Activated T-helper 17 cell treated with anti-CD3 and anti-CD28 coated beads, Interleukin-2, amount 50 U/mL, for 72 hours (primary cell): Measurements from ENCODE around the gene CXCL1. TPM values are rescaled to one million over a fixed set of nuclear protein-coding genes. Genes with fewer than 3 reads are reported as not detected.

Source experiments
- ATAC-seq: fragments of 150-1000 bp; cut with Tn5 transposase; replicated peaks from 2 replicates; pipeline ENCODE4 v1.10.0; 2021; ENCODE audit warnings: mild to moderate bottlenecking, moderate library complexity
- H3K27ac Mint-ChIP-seq: one replicate; pipeline ENCODE4 v1.8.0; 2022; ENCODE audit warnings: mixed read lengths
- H3K27me3 Mint-ChIP-seq: one replicate; pipeline ENCODE4 v1.8.0; 2022; ENCODE audit warnings: mixed read lengths
- H3K36me3 Mint-ChIP-seq: one replicate; pipeline ENCODE4 v1.8.0; 2022; ENCODE audit warnings: low read depth, mild to moderate bottlenecking, mixed read lengths
- H3K4me1 Mint-ChIP-seq: one replicate; pipeline ENCODE4 v1.8.0; 2022; ENCODE audit warnings: mixed read lengths
- H3K4me3 Mint-ChIP-seq: one replicate; pipeline ENCODE4 v1.8.0; 2022; ENCODE audit warnings: mild to moderate bottlenecking, mixed read lengths
- H3K9me3 Mint-ChIP-seq: one replicate; pipeline ENCODE4 v1.8.0; 2022; ENCODE audit warnings: mixed read lengths
- total RNA-seq, 2 donors: library from RNA; stranded (reverse); gene quantifications; one replicate each; pipeline ENCODE4 v1.2.3, GENCODE V29; 2022

CXCL1 gene
- total RNA-seq, 2 donors from 2014 or later: not detected

DNA sequence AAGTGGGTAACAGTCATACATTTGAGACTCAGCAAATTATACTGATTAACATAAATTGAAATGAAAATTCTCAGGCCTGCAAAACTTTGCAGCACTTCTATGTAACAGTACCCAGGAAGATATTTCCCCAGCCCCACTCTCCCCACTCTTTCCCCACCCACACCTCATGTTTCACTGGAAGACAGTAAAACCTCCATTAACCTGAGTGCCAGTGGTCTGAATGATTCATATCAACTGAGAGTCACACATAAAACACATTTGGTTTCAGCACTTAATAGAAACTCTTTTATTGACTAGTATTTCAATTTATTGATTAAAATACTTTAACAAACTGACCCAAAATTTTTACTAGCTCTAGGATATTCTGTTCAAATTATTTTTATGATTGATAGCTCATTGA is 25.8 kb upstream of the CXCL1 start:
- no peaks in the 10 kb centered on the region for H3K4me1 Mint-ChIP-seq
- no peak overlapping the region for H3K4me3 Mint-ChIP-seq
- peaks cover 22% of the 10 kb centered on the region for H3K27me3 Mint-ChIP-seq
- no peak for ATAC-seq
- H3K9me3 Mint-ChIP-seq: no peaks in the 10 kb centered on the region
- H3K27ac Mint-ChIP-seq: no peak overlapping the region
- no peaks in the 10 kb centered on the region for H3K36me3 Mint-ChIP-seq

DNA sequence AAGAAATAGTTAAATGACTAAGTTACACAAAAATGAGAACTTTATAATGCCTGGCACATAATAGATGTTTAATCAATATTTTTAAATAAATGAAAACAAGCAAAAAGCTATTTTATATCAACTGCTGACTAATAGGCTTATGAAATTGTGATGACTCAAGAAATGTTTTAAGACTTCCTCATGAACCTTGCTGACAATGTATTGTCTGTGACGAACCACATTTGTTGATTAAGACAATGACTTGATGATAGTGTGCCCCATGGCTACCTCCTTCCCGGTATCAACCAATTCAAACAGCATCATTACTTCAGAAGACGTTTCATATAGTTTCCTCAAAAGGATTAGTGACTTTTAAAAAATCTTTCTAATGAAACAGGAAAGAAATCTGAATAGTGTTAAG is 24.8 kb upstream of the CXCL1 start:
- no peaks in the 10 kb centered on the region for H3K36me3 Mint-ChIP-seq
- no peaks in the 10 kb centered on the region for H3K9me3 Mint-ChIP-seq
- no peak for ATAC-seq
- no peak overlapping the region for H3K4me3 Mint-ChIP-seq
- H3K4me1 Mint-ChIP-seq: no peaks in the 10 kb centered on the region
- H3K27me3 Mint-ChIP-seq: peaks cover 15% of the 10 kb centered on the region
- no peak overlapping the region for H3K27ac Mint-ChIP-seq

DNA sequence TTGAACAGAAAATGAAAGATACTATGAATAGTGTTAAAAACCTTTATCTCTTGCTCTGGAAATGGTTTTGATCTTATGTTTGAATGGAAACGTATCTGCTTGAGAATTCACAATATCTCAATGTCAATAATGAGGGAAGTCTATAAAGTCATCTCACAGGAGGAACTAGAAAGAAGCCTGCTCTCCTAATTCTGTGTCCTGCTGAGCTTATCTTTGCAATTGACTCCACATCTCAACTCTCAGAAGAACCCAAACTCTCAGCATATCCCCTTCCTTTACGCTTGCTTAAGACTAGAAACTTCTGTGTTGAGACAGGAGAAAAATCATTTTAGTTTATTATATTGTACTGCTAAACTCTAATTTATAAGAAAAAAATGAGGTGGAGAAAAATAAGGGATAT is 24.4 kb upstream of the CXCL1 start:
- no peak for ATAC-seq

DNA sequence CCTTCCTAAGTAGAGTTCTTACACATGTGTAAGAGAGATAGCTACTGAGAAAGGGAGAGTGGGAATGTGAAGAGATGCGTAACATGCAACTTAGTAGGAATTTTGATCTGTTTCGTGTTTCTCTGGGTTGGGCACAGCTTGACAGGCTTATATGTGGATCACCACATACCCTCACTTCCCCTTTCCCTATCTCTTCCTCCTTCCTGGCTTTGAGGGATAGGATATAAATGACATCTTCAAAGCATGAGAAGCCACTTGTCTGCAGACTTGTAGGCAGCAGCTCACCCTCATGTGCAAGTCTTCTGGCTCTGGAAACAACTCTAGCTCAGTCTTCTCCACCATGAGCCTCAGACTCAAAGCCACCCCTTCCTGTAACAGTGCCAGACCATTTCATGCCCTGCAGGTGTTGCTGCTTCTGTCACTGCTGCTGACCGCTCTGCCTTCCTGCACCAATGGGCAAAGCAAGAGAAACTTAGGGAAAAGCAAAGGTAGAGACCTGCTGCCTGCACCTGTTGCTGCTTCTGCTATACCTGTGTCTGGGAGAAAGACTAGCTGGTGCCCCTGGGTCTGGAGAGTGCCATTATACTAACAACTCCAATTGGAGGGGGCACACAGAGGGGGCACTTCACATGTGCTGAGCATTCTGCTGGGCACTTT is 21.5 kb upstream of the CXCL1 start:
- Mint-ChIP-seq H3K27ac (no peak overlapping the region), H3K4me3 (no peak overlapping the region), H3K27me3 (peaks cover 12% of the 10 kb centered on the region), H3K4me1 (no peaks in the 10 kb centered on the region), H3K36me3 (no peaks in the 10 kb centered on the region), H3K9me3 (no peaks in the 10 kb centered on the region)
- ATAC-seq: no peak

More for the DNA sequence above, 24.4 kb upstream of the CXCL1 start:
- H3K27ac Mint-ChIP-seq: no peak overlapping the region
- H3K9me3 Mint-ChIP-seq: no peaks in the 10 kb centered on the region
- H3K4me1 Mint-ChIP-seq: no peaks in the 10 kb centered on the region
- H3K36me3 Mint-ChIP-seq: no peaks in the 10 kb centered on the region
- no peak overlapping the region for H3K4me3 Mint-ChIP-seq
- H3K27me3 Mint-ChIP-seq: peaks cover 11% of the 10 kb centered on the region

DNA sequence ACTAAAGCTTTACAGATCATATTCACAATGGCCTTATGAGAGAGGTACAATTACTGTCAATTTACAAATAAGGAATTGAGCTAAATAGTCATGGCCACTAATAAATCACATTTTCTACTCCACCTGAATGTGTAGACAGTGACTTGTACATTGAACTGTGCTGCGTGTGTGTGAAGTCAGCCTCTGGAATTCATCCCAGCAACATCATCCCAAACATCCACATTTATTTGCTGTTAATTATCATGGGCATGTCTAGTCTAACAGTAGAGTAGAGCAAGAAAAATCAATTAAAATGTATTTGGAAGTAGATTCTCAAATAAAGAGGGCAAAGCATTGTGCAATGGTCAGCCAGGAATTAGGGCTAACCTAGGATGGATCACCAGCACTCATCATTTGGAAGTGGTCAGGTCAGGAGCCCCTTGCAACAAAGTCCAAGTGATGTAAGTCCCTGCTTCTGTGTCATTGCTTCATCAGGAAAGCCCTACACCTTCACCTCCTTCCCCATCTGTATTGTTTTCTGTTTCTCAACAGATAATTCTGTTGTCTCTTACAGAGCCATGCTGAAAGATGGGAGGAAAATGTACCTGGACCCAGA is 20.9 kb upstream of the CXCL1 start:
- Mint-ChIP-seq H3K36me3 (no peaks in the 10 kb centered on the region), H3K4me1 (no peaks in the 10 kb centered on the region)

DNA sequence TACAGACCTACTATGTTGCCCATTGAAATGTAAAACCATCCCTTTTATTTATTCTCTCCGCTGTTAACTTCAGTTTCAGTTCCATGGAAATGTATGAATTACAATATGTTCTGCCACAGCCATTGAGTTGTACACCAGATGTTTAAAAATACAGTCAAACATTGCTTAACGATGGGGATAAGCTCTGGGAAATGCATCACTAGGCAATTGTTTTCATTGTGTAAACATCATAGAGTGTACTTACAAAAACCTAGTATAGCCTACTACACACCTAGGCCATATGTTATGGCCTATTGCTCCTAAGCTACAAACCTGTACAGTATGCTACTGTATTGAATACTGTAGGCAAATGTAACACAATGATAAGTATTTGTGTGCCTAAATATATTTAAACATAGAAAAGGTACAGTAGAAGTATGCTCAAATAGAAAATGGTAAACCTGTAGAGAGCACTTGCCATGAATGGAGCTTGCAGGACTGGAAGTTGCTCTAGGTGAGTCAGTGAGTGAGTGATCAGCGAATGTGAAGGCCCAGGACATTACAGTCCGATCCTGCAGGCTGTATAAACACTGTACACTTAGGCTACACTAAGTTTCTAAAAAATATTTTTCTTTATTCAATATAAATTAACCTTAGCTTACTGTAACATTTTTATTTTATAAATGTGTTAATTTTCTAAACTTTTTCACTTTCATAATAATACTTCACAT is 18.8 kb upstream of the CXCL1 start:
- H3K27ac Mint-ChIP-seq: no peak overlapping the region
- no peaks in the 10 kb centered on the region for H3K9me3 Mint-ChIP-seq
- H3K4me1 Mint-ChIP-seq: no peaks in the 10 kb centered on the region
- no peak for ATAC-seq
- H3K27me3 Mint-ChIP-seq: peaks cover 13% of the 10 kb centered on the region
- H3K36me3 Mint-ChIP-seq: no peaks in the 10 kb centered on the region
- no peak overlapping the region for H3K4me3 Mint-ChIP-seq

More for the DNA sequence above, 20.9 kb upstream of the CXCL1 start:
- no peaks in the 10 kb centered on the region for H3K9me3 Mint-ChIP-seq
- no peak overlapping the region for H3K4me3 Mint-ChIP-seq
- H3K27me3 Mint-ChIP-seq: peaks cover 12% of the 10 kb centered on the region
- ATAC-seq: no peak
- H3K27ac Mint-ChIP-seq: no peak overlapping the region

DNA sequence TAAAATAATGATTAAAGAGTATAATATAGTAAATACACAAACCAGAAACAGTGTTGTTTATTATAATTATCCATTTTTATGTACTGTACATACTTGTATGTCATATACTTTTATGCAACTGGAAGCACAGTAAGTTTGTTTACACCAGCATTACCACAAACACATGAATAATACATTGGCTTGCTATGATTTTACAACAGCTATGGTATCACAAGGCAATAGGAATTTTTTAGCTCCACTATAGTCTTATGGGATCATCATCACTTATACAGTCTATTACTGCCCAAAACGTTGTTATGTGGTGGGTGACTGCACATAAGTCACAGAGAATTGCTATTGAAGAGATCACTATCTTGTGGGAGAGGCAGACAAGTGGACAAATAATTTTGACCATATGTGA is 17.9 kb upstream of the CXCL1 start:
- Mint-ChIP-seq H3K4me1 (no peaks in the 10 kb centered on the region), H3K4me3 (no peak overlapping the region), H3K27me3 (peaks cover 13% of the 10 kb centered on the region), H3K27ac (no peak overlapping the region), H3K9me3 (no peaks in the 10 kb centered on the region), H3K36me3 (no peaks in the 10 kb centered on the region)
- no peak for ATAC-seq

DNA sequence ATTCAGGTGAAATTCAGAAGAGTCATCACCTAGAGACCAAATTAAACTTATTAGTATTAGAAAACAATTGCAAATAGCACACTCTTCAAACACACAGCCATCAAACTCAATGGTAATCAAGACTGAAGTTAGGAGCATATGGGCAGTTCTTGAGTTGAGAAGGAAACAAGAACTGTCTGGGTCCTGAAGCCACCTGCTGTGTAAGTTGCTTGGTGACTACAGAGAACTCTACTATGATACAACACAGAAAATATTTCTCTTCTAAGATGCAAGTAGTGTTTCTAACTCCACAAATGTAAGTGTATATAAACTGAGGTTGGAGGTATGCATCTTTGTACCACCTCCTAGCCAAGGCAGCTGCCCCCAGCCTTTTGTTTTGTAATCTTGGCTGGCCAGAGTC is 16.4 kb upstream of the CXCL1 start:
- Mint-ChIP-seq H3K4me3 (no peak overlapping the region), H3K4me1 (no peaks in the 10 kb centered on the region), H3K27ac (no peak overlapping the region), H3K27me3 (peaks cover 13% of the 10 kb centered on the region), H3K9me3 (no peaks in the 10 kb centered on the region), H3K36me3 (no peaks in the 10 kb centered on the region)
- no peak for ATAC-seq

DNA sequence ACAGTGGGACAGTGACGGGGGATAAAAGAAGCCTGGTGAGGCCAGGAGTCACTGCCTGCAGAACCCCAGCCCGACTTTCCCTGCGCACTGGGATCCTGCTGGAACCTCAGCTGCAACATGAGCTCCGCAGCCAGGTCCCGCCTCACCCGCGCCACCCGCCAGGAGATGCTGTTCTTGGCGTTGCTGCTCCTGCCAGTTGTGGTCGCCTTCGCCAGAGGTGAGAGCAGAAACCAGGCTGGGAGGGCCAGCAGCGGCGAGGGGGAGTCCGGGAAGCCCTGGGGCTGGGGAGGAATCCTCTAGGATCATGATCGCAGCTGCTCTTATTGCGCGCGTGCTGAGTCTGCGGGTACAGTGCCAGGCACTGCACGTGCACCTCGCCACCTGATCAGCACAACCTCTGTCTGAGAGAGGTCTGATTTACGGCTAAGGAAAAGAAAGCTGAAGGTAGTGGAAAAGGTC is 15.9 kb upstream of the CXCL1 start, which contains the start of gene PF4V1:
PF4V1 (plus strand) TSS at position 51 of the 459 bp plus-strand sequence; CDS start at position 118, 67 bp downstream.
- H3K9me3 Mint-ChIP-seq: no peaks in the 10 kb centered on the region
- H3K36me3 Mint-ChIP-seq: no peaks in the 10 kb centered on the region
- no peak within 1 kb of the TSS for H3K27ac Mint-ChIP-seq
- H3K27me3 Mint-ChIP-seq: peaks cover 13% of the 10 kb centered on the region
- no peaks in the 10 kb centered on the region for H3K4me1 Mint-ChIP-seq
- no peak for ATAC-seq
- no peak within 1 kb of the TSS for H3K4me3 Mint-ChIP-seq

DNA sequence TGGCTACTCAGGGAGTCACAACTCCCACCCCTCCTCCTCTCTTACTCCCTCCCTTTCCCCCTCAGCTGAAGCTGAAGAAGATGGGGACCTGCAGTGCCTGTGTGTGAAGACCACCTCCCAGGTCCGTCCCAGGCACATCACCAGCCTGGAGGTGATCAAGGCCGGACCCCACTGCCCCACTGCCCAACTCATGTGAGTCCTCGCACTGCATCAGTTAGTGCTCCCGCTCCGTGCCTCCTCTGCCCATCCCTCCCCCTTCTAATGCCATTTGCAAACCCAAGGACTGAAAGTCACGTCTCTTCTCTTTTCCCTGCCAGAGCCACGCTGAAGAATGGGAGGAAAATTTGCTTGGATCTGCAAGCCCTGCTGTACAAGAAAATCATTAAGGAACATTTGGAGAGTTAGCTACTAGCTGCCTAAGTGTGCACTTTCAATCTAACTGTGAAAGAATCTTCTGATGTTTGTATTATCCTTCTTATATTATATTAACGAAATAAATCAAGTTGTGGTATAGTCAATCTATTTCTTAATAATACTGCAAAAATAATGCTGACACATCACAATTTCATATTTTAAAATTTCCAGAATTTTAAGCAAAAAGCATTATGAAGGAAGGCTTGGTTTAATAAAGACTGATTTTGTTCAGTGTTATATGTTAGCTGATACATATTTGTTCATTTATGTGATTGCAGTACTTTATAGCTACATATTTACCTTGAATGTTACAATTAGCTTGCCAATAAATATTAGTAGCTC is 15.3 kb upstream of the CXCL1 start:
- Mint-ChIP-seq H3K4me3 (no peak overlapping the region), H3K4me1 (no peaks in the 10 kb centered on the region), H3K27me3 (peaks cover 13% of the 10 kb centered on the region), H3K27ac (no peak overlapping the region), H3K9me3 (no peaks in the 10 kb centered on the region), H3K36me3 (no peaks in the 10 kb centered on the region)
- no peak for ATAC-seq

DNA sequence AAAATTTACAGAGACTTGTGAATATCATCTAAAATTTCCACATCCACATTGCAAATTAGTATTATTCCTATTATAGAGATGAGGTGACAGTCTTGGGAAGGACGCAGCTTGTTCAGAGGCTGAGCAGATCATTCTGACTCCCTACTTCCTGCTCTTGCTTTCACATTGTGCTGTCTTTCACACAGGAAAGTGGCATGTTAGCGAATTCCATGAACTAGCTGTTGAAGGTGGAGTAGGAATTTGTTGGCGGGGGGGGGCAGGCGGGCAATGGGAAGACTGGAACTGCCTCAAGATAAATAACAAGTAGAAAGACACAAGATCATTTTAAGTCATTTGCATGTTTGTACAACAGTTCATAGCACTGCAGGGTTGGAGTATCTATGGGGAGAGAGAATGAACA is 13.8 kb upstream of the CXCL1 start:
- Mint-ChIP-seq H3K4me1 (no peaks in the 10 kb centered on the region), H3K27me3 (peaks cover 7% of the 10 kb centered on the region), H3K4me3 (no peak overlapping the region), H3K36me3 (no peaks in the 10 kb centered on the region), H3K27ac (no peak overlapping the region), H3K9me3 (no peaks in the 10 kb centered on the region)
- no peak for ATAC-seq

DNA sequence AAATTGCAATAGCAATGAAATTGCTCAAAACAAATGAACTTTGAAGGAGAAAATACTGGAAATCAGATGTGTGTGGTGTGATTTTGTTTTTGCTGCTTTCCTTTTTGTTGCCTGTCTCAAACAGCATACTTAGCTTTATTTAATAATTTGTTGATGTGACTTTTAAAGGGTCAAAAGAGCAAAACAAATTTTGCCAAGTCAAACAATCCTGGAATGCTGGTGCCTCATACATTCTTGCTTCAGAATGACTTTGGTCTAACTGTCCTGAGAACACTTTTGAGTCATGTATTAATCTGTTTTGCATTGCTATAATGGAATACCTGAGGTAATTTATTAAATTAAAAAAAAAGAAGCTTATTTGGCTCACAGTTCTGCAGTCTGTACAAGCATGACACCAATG is 12.7 kb upstream of the CXCL1 start:
- no peaks in the 10 kb centered on the region for H3K4me1 Mint-ChIP-seq
- no peak overlapping the region for H3K27ac Mint-ChIP-seq
- H3K27me3 Mint-ChIP-seq: peaks cover 7% of the 10 kb centered on the region
- H3K4me3 Mint-ChIP-seq: no peak overlapping the region
- no peaks in the 10 kb centered on the region for H3K36me3 Mint-ChIP-seq
- no peak for ATAC-seq
- no peaks in the 10 kb centered on the region for H3K9me3 Mint-ChIP-seq

DNA sequence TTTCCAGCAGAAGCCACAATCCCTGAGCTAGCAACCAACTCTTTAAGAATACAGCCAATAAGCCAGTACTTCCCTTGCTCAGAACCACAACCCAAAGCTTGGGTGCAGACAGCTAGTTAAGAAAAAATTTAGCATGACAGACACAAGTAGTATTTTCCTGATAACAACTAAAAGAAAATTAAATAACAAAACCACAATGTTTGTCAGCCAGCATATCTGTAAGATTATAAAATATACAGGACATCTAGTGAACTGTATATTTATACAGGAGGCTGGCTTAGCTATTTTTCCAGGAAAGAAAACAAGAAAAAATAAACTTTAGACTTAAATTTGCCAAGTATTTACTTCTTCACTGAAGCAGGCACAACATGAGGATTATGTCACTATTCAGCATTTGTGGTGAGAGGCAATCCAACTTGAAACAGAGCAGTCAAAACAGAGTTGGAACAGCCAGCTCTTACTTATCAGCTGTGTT is 9.5 kb upstream of the CXCL1 start:
- no peak for ATAC-seq
- peaks cover 3% of the 10 kb centered on the region for H3K27me3 Mint-ChIP-seq
- H3K4me1 Mint-ChIP-seq: no peaks in the 10 kb centered on the region
- no peaks in the 10 kb centered on the region for H3K36me3 Mint-ChIP-seq
- H3K4me3 Mint-ChIP-seq: no peak overlapping the region
- H3K27ac Mint-ChIP-seq: no peak overlapping the region
- no peaks in the 10 kb centered on the region for H3K9me3 Mint-ChIP-seq

DNA sequence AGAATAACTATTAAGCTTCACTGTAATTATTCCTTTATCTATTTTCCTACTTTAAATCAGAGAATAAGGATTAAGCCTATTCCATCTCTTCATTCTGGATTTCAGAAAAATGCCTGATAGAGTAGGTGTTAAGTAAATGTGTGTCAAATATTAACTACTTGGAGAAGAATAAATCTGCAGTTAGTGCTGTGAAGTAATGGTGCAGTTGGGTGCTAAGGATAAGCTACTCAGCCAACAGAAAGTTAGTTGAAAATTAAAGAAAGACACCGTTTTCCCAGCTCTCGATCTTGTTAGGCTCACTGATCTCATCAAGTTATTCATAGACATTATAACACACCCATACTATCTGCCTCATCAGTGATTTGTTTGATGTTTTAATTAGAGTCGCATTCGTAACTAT is 9.0 kb upstream of the CXCL1 start:
- Mint-ChIP-seq H3K27me3 (no peaks in the 10 kb centered on the region), H3K4me1 (no peaks in the 10 kb centered on the region), H3K9me3 (no peaks in the 10 kb centered on the region), H3K36me3 (no peaks in the 10 kb centered on the region), H3K4me3 (no peak overlapping the region), H3K27ac (no peak overlapping the region)
- no peak for ATAC-seq
